ENCODE measurements around the gene UNC5B.

DNA sequence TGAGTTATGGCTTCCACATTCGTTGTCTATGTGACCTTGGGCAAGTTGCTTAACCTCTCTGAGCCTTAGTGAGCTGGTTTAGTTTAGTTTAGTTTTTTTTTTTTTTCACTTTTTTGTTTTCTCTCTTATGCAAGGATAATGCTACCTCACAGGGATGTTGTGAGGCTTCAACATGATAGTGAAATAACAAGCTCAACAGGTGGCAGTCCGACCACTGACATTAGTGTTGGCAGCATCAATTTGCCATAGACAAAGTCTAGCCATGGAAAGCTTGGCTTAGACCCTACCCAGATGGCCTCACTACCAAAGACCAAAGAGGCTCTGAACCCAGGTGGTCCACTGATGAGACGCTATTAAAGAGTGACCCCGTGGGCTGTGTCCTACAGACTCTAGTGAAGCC is 27.2 kb upstream of the UNC5B start:
- TF ChIP-seq POLR2A (IDR thresholded peaks at IDR 0.05; ENCODE audit: low read depth, low read length) (no peak), POLR2AphosphoS5 (IDR thresholded peaks at IDR 0.05; ENCODE audit: low read depth, low read length) (no peak), PAX5 (IDR thresholded peaks at IDR 0.05; ENCODE audit: insufficient read depth, low read length, severe bottlenecking) (no peak), TAF1 (IDR thresholded peaks at IDR 0.05; ENCODE audit: low read depth, low read length) (no peak)
